ENCODE data around the gene BDKRB1.
A peak's percentile ranks its signal among the peaks of the same experiment; 100 is the strongest.

Gene BDKRB1

DNA sequence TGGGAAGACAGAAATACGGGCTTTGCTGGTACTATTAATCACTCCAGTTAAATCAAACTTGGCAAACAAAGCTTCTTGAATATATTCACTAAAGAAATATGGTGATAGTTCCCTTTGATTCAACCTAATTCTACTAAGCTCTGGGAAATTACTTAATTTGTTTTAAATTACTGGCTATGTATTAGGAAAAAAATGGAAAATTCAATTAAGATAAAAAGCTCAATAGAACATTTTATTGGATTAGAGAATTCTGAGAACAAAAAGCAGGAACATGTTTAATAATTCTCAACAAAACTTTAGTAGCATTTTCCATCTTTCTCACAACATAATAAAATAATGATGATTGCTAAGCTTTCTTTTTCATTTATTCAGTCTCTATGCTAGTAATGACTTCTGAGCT is 30.2 kb downstream of the BDKRB1 start:
- no peak for TF ChIP-seq TEAD4 (IDR thresholded peaks at IDR 0.05)
- TF ChIP-seq FOXM1 (IDR thresholded peaks at IDR 0.05; ENCODE audit: borderline replicate concordance, low read depth), result no peak
- TF ChIP-seq, protein P1, sequence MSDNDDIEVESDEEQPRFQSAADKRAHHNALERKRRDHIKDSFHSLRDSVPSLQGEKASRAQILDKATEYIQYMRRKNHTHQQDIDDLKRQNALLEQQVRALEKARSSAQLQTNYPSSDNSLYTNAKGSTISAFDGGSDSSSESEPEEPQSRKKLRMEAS (IDR thresholded peaks at IDR 0.05), result no peak
- TF ChIP-seq, protein P2, sequence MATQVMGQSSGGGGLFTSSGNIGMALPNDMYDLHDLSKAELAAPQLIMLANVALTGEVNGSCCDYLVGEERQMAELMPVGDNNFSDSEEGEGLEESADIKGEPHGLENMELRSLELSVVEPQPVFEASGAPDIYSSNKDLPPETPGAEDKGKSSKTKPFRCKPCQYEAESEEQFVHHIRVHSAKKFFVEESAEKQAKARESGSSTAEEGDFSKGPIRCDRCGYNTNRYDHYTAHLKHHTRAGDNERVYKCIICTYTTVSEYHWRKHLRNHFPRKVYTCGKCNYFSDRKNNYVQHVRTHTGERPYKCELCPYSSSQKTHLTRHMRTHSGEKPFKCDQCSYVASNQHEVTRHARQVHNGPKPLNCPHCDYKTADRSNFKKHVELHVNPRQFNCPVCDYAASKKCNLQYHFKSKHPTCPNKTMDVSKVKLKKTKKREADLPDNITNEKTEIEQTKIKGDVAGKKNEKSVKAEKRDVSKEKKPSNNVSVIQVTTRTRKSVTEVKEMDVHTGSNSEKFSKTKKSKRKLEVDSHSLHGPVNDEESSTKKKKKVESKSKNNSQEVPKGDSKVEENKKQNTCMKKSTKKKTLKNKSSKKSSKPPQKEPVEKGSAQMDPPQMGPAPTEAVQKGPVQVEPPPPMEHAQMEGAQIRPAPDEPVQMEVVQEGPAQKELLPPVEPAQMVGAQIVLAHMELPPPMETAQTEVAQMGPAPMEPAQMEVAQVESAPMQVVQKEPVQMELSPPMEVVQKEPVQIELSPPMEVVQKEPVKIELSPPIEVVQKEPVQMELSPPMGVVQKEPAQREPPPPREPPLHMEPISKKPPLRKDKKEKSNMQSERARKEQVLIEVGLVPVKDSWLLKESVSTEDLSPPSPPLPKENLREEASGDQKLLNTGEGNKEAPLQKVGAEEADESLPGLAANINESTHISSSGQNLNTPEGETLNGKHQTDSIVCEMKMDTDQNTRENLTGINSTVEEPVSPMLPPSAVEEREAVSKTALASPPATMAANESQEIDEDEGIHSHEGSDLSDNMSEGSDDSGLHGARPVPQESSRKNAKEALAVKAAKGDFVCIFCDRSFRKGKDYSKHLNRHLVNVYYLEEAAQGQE (IDR thresholded peaks at IDR 0.05; ENCODE audit: low read depth), result no peak
- TF ChIP-seq, protein P3, sequence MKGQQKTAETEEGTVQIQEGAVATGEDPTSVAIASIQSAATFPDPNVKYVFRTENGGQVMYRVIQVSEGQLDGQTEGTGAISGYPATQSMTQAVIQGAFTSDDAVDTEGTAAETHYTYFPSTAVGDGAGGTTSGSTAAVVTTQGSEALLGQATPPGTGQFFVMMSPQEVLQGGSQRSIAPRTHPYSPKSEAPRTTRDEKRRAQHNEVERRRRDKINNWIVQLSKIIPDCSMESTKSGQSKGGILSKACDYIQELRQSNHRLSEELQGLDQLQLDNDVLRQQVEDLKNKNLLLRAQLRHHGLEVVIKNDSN (IDR thresholded peaks at IDR 0.05), result no peak
- no peak for TF ChIP-seq EGR1 (IDR thresholded peaks at IDR 0.05)
- no peak for TF ChIP-seq CREB1 (IDR thresholded peaks at IDR 0.05; ENCODE audit: low read depth)
- TF ChIP-seq TAF1 (IDR thresholded peaks at IDR 0.05; ENCODE audit: low read depth), result no peak
- no peak for TF ChIP-seq EP300 (IDR thresholded peaks at IDR 0.05; ENCODE audit: borderline replicate concordance)
- no peak for TF ChIP-seq RAD21 (IDR thresholded peaks at IDR 0.05; ENCODE audit: low read depth)
- no peak for TF ChIP-seq NFIC (IDR thresholded peaks at IDR 0.05)
- no peak for TF ChIP-seq CEBPB (IDR thresholded peaks at IDR 0.05)
- no peak for TF ChIP-seq YY1 (IDR thresholded peaks at IDR 0.05; ENCODE audit: low read depth)
- TF ChIP-seq ZBTB7A (IDR thresholded peaks at IDR 0.05; ENCODE audit: low read depth), result no peak
- TF ChIP-seq TCF12 (IDR thresholded peaks at IDR 0.05; ENCODE audit: low read depth), result no peak

DNA sequence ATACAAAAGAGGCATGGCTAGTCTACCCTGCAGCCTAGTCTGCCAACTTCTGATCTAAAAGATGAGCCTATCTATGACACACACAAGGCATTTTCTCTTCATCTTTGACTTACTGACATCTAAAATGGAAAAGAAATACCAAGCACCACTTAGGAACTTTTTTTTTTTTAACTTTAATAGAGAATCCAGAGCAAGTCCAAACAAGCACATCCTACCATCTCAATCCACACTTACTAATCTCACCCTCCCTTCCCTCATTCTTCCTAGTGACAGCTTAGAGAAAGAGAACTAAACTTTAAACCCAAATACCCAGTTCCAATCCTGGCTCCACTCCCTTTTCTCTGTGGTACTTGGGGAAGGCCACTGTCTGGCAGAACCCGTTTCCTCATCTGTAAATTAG is 31.8 kb downstream of the BDKRB1 start:
- TF ChIP-seq, protein P2 (IDR thresholded peaks at IDR 0.05; ENCODE audit: low read depth), result no peak
- TF ChIP-seq EGR1 (IDR thresholded peaks at IDR 0.05) (no peak), TCF12 (IDR thresholded peaks at IDR 0.05; ENCODE audit: low read depth) (no peak), ZBTB7A (IDR thresholded peaks at IDR 0.05; ENCODE audit: low read depth) (no peak), CREB1 (IDR thresholded peaks at IDR 0.05; ENCODE audit: low read depth) (no peak), EP300 (IDR thresholded peaks at IDR 0.05; ENCODE audit: borderline replicate concordance) (no peak), YY1 (IDR thresholded peaks at IDR 0.05; ENCODE audit: low read depth) (no peak), FOXM1 (IDR thresholded peaks at IDR 0.05; ENCODE audit: borderline replicate concordance, low read depth) (no peak), NFIC (IDR thresholded peaks at IDR 0.05) (no peak)

DNA sequence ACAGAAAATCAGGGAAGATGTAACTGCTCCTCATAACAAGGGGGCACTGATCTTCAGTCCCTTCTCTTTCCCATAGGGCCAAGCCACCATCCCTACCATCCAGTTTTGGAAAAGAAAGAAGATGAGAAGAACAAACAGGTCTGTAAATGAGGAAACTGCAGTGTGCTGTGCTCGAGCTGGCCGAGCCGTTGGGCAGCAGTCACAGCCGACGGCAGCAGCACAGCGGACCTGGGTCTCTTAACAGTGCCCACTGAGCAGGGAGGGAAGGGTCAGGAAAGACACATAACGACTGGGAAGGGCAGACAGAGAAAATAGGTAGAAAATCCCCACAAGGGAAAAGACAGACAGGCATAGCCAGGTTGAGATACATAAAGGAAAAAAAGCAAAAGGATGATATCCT is 38.2 kb downstream of the BDKRB1 start:
- TF ChIP-seq TAF1 (IDR thresholded peaks at IDR 0.05; ENCODE audit: low read depth) (no peak), TCF12 (IDR thresholded peaks at IDR 0.05; ENCODE audit: low read depth) (no peak), TEAD4 (IDR thresholded peaks at IDR 0.05) (no peak), CEBPB (IDR thresholded peaks at IDR 0.05) (no peak), RAD21 (IDR thresholded peaks at IDR 0.05; ENCODE audit: low read depth) (no peak), NFIC (IDR thresholded peaks at IDR 0.05) (no peak), YY1 (IDR thresholded peaks at IDR 0.05; ENCODE audit: low read depth) (no peak), EP300 (IDR thresholded peaks at IDR 0.05; ENCODE audit: borderline replicate concordance) (no peak)
- TF ChIP-seq, protein P3 (IDR thresholded peaks at IDR 0.05), result no peak
- TF ChIP-seq, protein P2 (IDR thresholded peaks at IDR 0.05; ENCODE audit: low read depth), result no peak

DNA sequence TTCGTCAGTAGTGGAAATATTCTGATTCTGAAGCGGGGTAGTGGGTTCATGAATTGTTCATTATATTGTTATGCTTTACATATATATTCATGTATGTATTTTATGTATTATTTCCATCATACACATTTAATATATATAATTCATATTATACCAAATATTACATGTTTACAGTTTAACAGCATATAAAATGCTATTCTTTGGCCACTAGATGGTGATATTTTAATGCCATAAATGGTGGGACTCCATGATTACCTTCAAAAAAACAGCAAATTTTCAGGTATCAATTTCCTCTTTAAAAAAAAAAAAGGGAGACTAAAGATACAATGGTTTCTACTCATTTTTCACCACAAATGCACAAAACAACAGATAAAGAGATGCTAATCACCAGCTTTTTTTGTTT is 41.0 kb downstream of the BDKRB1 start:
- TF ChIP-seq ZBTB7A (IDR thresholded peaks at IDR 0.05; ENCODE audit: low read depth) (no peak), RAD21 (IDR thresholded peaks at IDR 0.05; ENCODE audit: low read depth) (peak; percentile 52), TAF1 (IDR thresholded peaks at IDR 0.05; ENCODE audit: low read depth) (no peak), YY1 (IDR thresholded peaks at IDR 0.05; ENCODE audit: low read depth) (no peak)
- TF ChIP-seq, protein P3 (IDR thresholded peaks at IDR 0.05), result no peak
